ENCODE results near the gene ADGRD1. TPM values are rescaled to one million over a fixed set of nuclear protein-coding genes. Genes with fewer than 3 reads are reported as not detected.

Gene ADGRD1
- total RNA-seq, 1 donor from 2014 or later: 0.08 TPM

- Histone ChIP-seq H3K27me3 (ENCODE audit: control insufficient read depth, insufficient read depth, low read length) (peaks cover 8% of the 10 kb centered on the region), H3K36me3 (ENCODE audit: control insufficient read depth, insufficient read depth, low read length) (no peaks in the 10 kb centered on the region), H3K4me3 (ENCODE audit: low read depth, low read length) (no peak overlapping the region)
- TF ChIP-seq CTCF (IDR thresholded peaks at IDR 0.05; ENCODE audit: insufficient read depth, low read length, poor library complexity, severe bottlenecking): no peak
- DNase-seq (ENCODE audit: low read depth): no peak
Measured at GRCh38 chr12:131024721-131025120, 71.0 kb downstream of the ADGRD1 start.

GRCh38 chr12:131025234-131025633 is 71.5 kb downstream of the ADGRD1 start:
- no peak overlapping the region for H3K4me3 ChIP-seq (ENCODE audit: low read depth, low read length)
- no peaks in the 10 kb centered on the region for H3K36me3 ChIP-seq (ENCODE audit: control insufficient read depth, insufficient read depth, low read length)
- TF ChIP-seq CTCF (IDR thresholded peaks at IDR 0.05; ENCODE audit: insufficient read depth, low read length, poor library complexity, severe bottlenecking): no peak
- H3K27me3 ChIP-seq (ENCODE audit: control insufficient read depth, insufficient read depth, low read length): peaks cover 8% of the 10 kb centered on the region
- no peak for DNase-seq (ENCODE audit: low read depth)

GRCh38 chr12:131025939-131026702 is 72.4 kb downstream of the ADGRD1 start:
- DNase-seq (ENCODE audit: low read depth): no peak
- Histone ChIP-seq H3K4me3 (ENCODE audit: low read depth, low read length) (no peak overlapping the region), H3K27me3 (ENCODE audit: control insufficient read depth, insufficient read depth, low read length) (peaks cover 8% of the 10 kb centered on the region), H3K36me3 (ENCODE audit: control insufficient read depth, insufficient read depth, low read length) (no peaks in the 10 kb centered on the region)
- no peak for TF ChIP-seq CTCF (IDR thresholded peaks at IDR 0.05; ENCODE audit: insufficient read depth, low read length, poor library complexity, severe bottlenecking)

- no peak for TF ChIP-seq CTCF (IDR thresholded peaks at IDR 0.05; ENCODE audit: insufficient read depth, low read length, poor library complexity, severe bottlenecking)
- Histone ChIP-seq H3K4me3 (ENCODE audit: low read depth, low read length) (no peak overlapping the region), H3K36me3 (ENCODE audit: control insufficient read depth, insufficient read depth, low read length) (no peaks in the 10 kb centered on the region), H3K27me3 (ENCODE audit: control insufficient read depth, insufficient read depth, low read length) (peaks cover 3% of the 10 kb centered on the region)
- DNase-seq (ENCODE audit: low read depth): no peak
Measured at GRCh38 chr12:131026754-131027153, 73.0 kb downstream of the ADGRD1 start.

- no peak for DNase-seq (ENCODE audit: low read depth)
- no peak for TF ChIP-seq CTCF (IDR thresholded peaks at IDR 0.05; ENCODE audit: insufficient read depth, low read length, poor library complexity, severe bottlenecking)
- Histone ChIP-seq H3K4me3 (ENCODE audit: low read depth, low read length) (no peak overlapping the region), H3K27me3 (ENCODE audit: control insufficient read depth, insufficient read depth, low read length) (peaks cover 3% of the 10 kb centered on the region), H3K36me3 (ENCODE audit: control insufficient read depth, insufficient read depth, low read length) (no peaks in the 10 kb centered on the region)
Measured at GRCh38 chr12:131027264-131027663, 73.6 kb downstream of the ADGRD1 start.

Measured in kidney epithelial cell (primary cell).